Measurements from ENCODE around the gene FAM32A.

The FAM32A gene

GRCh38 chr19:16208064-16208759, 23.0 kb downstream of the FAM32A start:
- DNase-seq (ENCODE audit: extremely low spot score), result no peak
- CTCF ChIA-PET, result no interaction called here
- POLR2A ChIA-PET, result no interaction called here
- no peak for TF ChIP-seq LEF1 (IDR thresholded peaks at IDR 0.05; ENCODE audit: borderline replicate concordance)

GRCh38 chr19:16208847-16209665, 23.8 kb downstream of the FAM32A start:
- TF ChIP-seq TARDBP (IDR thresholded peaks at IDR 0.05) (no peak), LEF1 (IDR thresholded peaks at IDR 0.05; ENCODE audit: borderline replicate concordance) (no peak), FOXA1 (IDR thresholded peaks at IDR 0.05) (no peak), ZNF384 (IDR thresholded peaks at IDR 0.05) (no peak), ARNT (IDR thresholded peaks at IDR 0.05) (no peak), HDGF (IDR thresholded peaks at IDR 0.05; ENCODE audit: borderline replicate concordance) (no peak), NFRKB (IDR thresholded peaks at IDR 0.05) (no peak), CTBP1 (IDR thresholded peaks at IDR 0.05; ENCODE audit: borderline replicate concordance) (no peak), L3MBTL2 (conservative IDR thresholded peaks at IDR 0.05) (no peak), SP1 (IDR thresholded peaks at IDR 0.05) (no peak), BHLHE40 (IDR thresholded peaks at IDR 0.05; ENCODE audit: borderline replicate concordance) (no peak), FOXK2 (IDR thresholded peaks at IDR 0.05) (no peak), FOXM1 (IDR thresholded peaks at IDR 0.05; ENCODE audit: borderline replicate concordance) (no peak), SUZ12 (IDR thresholded peaks at IDR 0.05) (no peak)
- TF ChIP-seq, protein P1, sequence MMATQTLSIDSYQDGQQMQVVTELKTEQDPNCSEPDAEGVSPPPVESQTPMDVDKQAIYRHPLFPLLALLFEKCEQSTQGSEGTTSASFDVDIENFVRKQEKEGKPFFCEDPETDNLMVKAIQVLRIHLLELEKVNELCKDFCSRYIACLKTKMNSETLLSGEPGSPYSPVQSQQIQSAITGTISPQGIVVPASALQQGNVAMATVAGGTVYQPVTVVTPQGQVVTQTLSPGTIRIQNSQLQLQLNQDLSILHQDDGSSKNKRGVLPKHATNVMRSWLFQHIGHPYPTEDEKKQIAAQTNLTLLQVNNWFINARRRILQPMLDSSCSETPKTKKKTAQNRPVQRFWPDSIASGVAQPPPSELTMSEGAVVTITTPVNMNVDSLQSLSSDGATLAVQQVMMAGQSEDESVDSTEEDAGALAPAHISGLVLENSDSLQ (IDR thresholded peaks at IDR 0.05), result no peak
- DNase-seq (ENCODE audit: extremely low spot score), result no peak
- CTCF ChIA-PET, result no interaction called here
- POLR2A ChIA-PET, result interaction anchor here (0.5 to 1.2 kb wide), 2 partner anchors 12 to 24 kb away, joined by 3 to 6 read pairs; partner anchors contain the start of genes AP1M1 and FAM32A

DNA sequence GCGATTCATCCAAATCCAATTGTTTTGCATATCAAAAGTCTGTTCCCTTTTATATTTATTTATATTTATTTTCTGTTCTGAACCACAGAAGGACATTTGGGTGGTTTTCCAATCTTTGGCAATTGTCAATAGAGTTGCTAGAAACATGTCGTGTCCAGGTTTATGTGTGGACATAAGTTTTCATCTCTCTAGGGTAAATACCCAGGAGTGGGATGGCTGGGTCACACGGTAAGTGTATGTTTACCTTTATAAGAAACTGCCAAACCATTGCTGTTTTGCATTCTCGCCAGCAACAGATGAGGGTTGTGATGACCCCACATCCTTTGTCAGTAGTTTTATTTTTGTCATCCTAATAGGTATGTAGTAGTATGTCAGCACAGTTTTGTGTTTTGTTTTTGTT, 25.0 kb downstream of the FAM32A start:
- POLR2A ChIA-PET, result no interaction called here
- no peak for DNase-seq (ENCODE audit: extremely low spot score)
- CTCF ChIA-PET, result no interaction called here

GRCh38 chr19:16213076-16213475, 27.9 kb downstream of the FAM32A start:
- ChIA-PET POLR2A (no interaction called here), CTCF (no interaction called here)

More for the DNA sequence above, 25.0 kb downstream of the FAM32A start:
- no peak for TF ChIP-seq FOXA1 (IDR thresholded peaks at IDR 0.05)
- TF ChIP-seq ARNT (IDR thresholded peaks at IDR 0.05), result no peak
- TF ChIP-seq ELF4 (IDR thresholded peaks at IDR 0.05), result no peak
- no peak for TF ChIP-seq HDGF (IDR thresholded peaks at IDR 0.05; ENCODE audit: borderline replicate concordance)
- no peak for TF ChIP-seq NFRKB (IDR thresholded peaks at IDR 0.05)
- no peak for TF ChIP-seq LEF1 (IDR thresholded peaks at IDR 0.05; ENCODE audit: borderline replicate concordance)
- no peak for TF ChIP-seq FOXM1 (IDR thresholded peaks at IDR 0.05; ENCODE audit: borderline replicate concordance)
- TF ChIP-seq TARDBP (IDR thresholded peaks at IDR 0.05), result no peak
- no peak for TF ChIP-seq FOXK2 (IDR thresholded peaks at IDR 0.05)
- TF ChIP-seq ZNF384 (IDR thresholded peaks at IDR 0.05), result no peak
- no peak for TF ChIP-seq L3MBTL2 (conservative IDR thresholded peaks at IDR 0.05)
- TF ChIP-seq BHLHE40 (IDR thresholded peaks at IDR 0.05; ENCODE audit: borderline replicate concordance), result no peak

DNA sequence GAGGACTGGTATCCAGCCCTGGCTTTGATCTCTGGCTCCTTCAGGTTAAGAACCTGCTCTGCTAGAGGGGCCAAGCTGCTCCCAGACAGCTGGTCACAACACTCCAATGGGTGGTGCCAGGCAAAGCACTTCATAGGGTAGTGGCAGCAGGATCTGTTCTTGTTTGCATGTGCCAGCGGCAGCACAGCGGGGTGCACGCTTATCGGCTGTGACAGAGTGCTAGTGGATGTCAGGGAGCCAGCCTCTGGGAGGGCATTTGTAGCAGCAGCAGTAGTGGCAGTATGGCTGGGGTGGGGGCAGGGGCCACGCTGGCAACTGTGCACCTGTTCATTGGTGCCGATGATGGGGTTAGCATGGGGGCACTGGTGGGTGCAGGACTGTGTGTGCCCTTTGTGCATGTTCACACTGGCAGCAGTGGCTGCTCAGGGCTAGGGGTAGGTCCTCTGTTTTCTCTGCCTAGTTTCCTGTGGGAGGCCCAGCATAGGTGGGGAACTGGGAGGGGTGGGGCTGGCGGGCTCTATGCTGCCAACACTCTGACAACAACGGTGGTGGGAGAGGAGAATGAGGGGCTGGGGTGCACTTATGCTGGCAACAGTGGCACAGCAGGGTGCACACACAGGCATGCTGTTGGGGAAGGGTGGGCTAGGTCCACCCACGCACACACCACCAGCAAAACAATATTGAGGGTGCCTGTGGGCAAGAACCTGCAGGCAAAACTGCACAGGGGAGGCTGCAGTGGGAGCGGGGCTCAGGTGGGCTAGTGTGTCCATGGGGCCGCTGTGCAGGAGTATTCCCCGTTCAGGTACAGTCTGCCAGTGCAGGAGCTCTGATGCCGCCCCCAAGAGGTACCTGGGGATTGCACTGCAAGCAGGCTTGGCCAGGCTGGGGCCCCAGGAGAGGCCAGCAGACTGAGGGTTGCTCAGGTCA, 31.8 kb downstream of the FAM32A start:
- ChIA-PET CTCF (no interaction called here), POLR2A (no interaction called here)
- no peak for DNase-seq (ENCODE audit: extremely low spot score)

More at GRCh38 chr19:16213076-16213475, 27.9 kb downstream of the FAM32A start:
- DNase-seq (ENCODE audit: extremely low spot score), result no peak
- TF ChIP-seq ELF4 (IDR thresholded peaks at IDR 0.05) (no peak), FOXM1 (IDR thresholded peaks at IDR 0.05; ENCODE audit: borderline replicate concordance) (no peak), ARNT (IDR thresholded peaks at IDR 0.05) (no peak), BHLHE40 (IDR thresholded peaks at IDR 0.05; ENCODE audit: borderline replicate concordance) (no peak), CTBP1 (IDR thresholded peaks at IDR 0.05; ENCODE audit: borderline replicate concordance) (no peak)

DNA sequence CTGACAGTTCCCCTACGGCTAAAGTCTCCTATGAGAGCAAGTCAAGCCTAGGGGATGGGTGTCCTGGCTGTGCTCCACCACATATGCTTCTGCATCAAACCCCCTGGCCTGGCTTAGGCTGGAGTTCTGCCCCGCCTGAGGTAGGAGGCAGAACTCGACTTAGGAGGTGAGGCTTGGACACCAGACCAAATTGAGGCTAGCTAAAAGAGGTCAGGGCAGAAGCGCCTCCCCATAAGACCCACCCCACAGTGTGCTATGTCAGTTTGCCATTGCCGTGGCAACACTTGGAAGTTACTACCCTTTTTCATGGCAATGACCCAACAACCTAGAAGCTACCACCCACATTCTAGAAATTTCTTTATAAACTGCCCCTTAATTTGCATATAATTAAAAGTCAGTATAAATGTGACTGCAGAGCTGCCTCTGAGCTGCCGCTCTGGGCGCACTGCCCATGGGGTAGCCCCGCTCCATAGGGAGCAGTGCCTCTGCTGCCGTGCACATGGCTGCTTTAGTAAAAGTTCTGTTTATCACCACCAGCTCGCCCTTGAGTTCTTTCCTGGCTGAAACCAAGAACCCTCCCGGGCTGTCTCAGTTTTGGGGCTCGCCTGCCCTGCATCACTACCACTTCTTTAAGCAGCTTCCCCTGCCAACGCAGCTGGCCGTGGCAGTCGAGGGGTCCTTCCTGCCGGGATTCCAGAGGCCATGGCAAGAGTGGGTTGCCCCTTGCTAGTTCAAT, 32.7 kb downstream of the FAM32A start:
- POLR2A ChIA-PET, result no interaction called here
- TF ChIP-seq ELF4 (IDR thresholded peaks at IDR 0.05), result no peak
- no peak for TF ChIP-seq HDGF (IDR thresholded peaks at IDR 0.05; ENCODE audit: borderline replicate concordance)
- no peak for TF ChIP-seq L3MBTL2 (conservative IDR thresholded peaks at IDR 0.05)
- no peak for TF ChIP-seq SUZ12 (IDR thresholded peaks at IDR 0.05)

More for the DNA sequence above, 31.8 kb downstream of the FAM32A start:
- TF ChIP-seq HDGF (IDR thresholded peaks at IDR 0.05; ENCODE audit: borderline replicate concordance) (no peak), SUZ12 (IDR thresholded peaks at IDR 0.05) (no peak), BHLHE40 (IDR thresholded peaks at IDR 0.05; ENCODE audit: borderline replicate concordance) (no peak), L3MBTL2 (conservative IDR thresholded peaks at IDR 0.05) (no peak), CTBP1 (IDR thresholded peaks at IDR 0.05; ENCODE audit: borderline replicate concordance) (no peak), NFRKB (IDR thresholded peaks at IDR 0.05) (no peak)

More for the DNA sequence above, 32.7 kb downstream of the FAM32A start:
- CTCF ChIA-PET, result no interaction called here
- no peak for DNase-seq (ENCODE audit: extremely low spot score)

Data from HEK293T (cell line).